ENCODE data around the gene LHFPL2.

Gene LHFPL2

GRCh38 chr5:78662323-78662722 lies 13.8 kb upstream of the LHFPL2 start:
- Histone ChIP-seq H3K27ac (no peak overlapping the region), H3K4me3 (no peak overlapping the region)
- no peak for DNase-seq (ENCODE audit: low spot score)
- TF ChIP-seq CTCF (IDR thresholded peaks at IDR 0.05): no peak

- TF ChIP-seq CTCF (IDR thresholded peaks at IDR 0.05): no peak
- no peak for DNase-seq (ENCODE audit: low spot score)
- Histone ChIP-seq H3K4me3 (no peak overlapping the region), H3K27ac (no peak overlapping the region)
These were observed 13.1 kb upstream of the LHFPL2 start for GRCh38 chr5:78661691-78662090.

- no peak for DNase-seq (ENCODE audit: low spot score)
- TF ChIP-seq CTCF (IDR thresholded peaks at IDR 0.05): no peak
- Histone ChIP-seq H3K27ac (no peak overlapping the region), H3K4me3 (no peak overlapping the region)
These were observed 12.5 kb upstream of the LHFPL2 start for GRCh38 chr5:78661044-78661443.

- no peak for TF ChIP-seq CTCF (IDR thresholded peaks at IDR 0.05)
- no peak for DNase-seq (ENCODE audit: low spot score)
- H3K4me3 ChIP-seq: no peak overlapping the region
- no peak overlapping the region for H3K27ac ChIP-seq
These were observed 11.8 kb upstream of the LHFPL2 start for GRCh38 chr5:78660401-78660800.

- no peak for TF ChIP-seq CTCF (IDR thresholded peaks at IDR 0.05)
- peak overlapping the region in 1 of 2 donors; percentile 38 for H3K27ac ChIP-seq
These were observed 11.1 kb upstream of the LHFPL2 start for GRCh38 chr5:78659714-78660113.

GRCh38 chr5:78659114-78659513 lies 10.5 kb upstream of the LHFPL2 start:
- no peak for TF ChIP-seq CTCF (IDR thresholded peaks at IDR 0.05)
- DNase-seq (ENCODE audit: low spot score): no peak
- Histone ChIP-seq H3K4me3 (no peak overlapping the region), H3K27ac (peak overlapping the region; percentile 38 to 69)

More at GRCh38 chr5:78659714-78660113, 11.1 kb upstream of the LHFPL2 start:
- no peak overlapping the region for H3K4me3 ChIP-seq
- no peak for DNase-seq (ENCODE audit: low spot score)

GRCh38 chr5:78657201-78657600 lies 8.6 kb upstream of the LHFPL2 start:
- TF ChIP-seq CTCF (IDR thresholded peaks at IDR 0.05): no peak
- Histone ChIP-seq H3K27ac (no peak overlapping the region), H3K4me3 (no peak overlapping the region)
- no peak for DNase-seq (ENCODE audit: low spot score)

Measured in coronary artery (tissue), 2 donors.